Measurements from ENCODE around the gene SLF2. TPM values are rescaled to one million over a fixed set of nuclear protein-coding genes. Genes with fewer than 3 reads are reported as not detected.
A peak's percentile ranks its signal among the peaks of the same experiment; 100 is the strongest.

Gene SLF2
- total and polyA plus RNA-seq, 2 of the 8 experiments (the other 6 are each of a cell fraction or from before 2014, with no cell fraction given), result 5.5 to 20.9 TPM

DNA sequence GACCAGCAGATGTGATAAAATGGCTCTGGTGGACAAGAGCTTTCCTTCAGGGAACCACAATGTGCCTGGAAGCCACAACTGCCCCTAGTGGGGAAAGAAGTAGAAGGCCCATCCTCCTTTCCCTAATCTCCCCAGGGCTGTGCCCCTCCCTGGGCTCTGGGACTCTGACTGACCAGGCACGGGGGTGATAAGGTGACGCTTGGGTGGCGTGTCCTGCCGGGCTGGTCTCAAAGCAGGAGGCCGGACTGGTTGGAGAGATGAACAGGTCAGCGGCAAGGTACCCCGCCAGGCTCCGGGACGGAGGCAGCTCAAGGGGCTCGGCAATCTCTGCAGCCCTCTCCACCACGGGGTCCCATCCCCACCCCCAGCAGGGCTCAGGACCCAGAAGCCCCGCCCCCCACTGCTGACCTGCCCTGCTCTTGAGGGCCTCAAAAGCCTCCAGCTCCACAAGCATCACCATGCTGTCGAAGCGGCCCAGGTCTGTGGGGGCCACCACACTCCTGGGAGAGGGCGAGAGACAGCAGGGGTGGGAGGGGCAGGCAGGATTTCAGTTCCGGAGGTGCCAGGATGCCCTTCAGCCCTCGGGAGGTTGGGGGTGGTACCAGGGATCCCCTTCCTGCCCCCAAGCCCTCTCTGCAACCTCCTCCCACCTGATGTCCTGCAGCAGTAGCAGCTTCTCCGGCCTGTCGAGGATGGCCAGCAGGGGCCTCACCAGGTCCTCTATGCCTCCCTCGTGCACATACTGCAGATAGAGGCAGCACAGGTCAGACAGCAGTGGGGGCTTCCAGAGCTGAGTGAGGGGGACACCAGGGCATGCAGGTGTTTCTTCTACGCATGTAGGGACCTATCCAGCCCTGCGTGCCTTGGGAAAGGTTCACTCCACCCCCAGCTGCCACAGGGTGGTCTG is 99.0 kb downstream of the SLF2 start (continued):
- no peak for TF ChIP-seq FOSL1 (IDR thresholded peaks at IDR 0.05; ENCODE audit: insufficient read depth, low read depth, low read length)
- TF ChIP-seq TAF1 (IDR thresholded peaks at IDR 0.05; ENCODE audit: low read depth, low read length), result no peak
- TF ChIP-seq, protein P1, sequence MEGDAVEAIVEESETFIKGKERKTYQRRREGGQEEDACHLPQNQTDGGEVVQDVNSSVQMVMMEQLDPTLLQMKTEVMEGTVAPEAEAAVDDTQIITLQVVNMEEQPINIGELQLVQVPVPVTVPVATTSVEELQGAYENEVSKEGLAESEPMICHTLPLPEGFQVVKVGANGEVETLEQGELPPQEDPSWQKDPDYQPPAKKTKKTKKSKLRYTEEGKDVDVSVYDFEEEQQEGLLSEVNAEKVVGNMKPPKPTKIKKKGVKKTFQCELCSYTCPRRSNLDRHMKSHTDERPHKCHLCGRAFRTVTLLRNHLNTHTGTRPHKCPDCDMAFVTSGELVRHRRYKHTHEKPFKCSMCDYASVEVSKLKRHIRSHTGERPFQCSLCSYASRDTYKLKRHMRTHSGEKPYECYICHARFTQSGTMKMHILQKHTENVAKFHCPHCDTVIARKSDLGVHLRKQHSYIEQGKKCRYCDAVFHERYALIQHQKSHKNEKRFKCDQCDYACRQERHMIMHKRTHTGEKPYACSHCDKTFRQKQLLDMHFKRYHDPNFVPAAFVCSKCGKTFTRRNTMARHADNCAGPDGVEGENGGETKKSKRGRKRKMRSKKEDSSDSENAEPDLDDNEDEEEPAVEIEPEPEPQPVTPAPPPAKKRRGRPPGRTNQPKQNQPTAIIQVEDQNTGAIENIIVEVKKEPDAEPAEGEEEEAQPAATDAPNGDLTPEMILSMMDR (IDR thresholded peaks at IDR 0.05; ENCODE audit: control extremely low read depth in 1 of 3, insufficient read depth in 1 of 3, low read depth in 1 of 3, low read length in 3 of 3), result peak; percentile 55 to 75 (median 73)
- TF ChIP-seq KDM4A (IDR thresholded peaks at IDR 0.05; ENCODE audit: low read depth, low read length, severe bottlenecking), result no peak
- TF ChIP-seq, protein P2, sequence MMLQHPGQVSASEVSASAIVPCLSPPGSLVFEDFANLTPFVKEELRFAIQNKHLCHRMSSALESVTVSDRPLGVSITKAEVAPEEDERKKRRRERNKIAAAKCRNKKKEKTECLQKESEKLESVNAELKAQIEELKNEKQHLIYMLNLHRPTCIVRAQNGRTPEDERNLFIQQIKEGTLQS (IDR thresholded peaks at IDR 0.05; ENCODE audit: insufficient read depth, low read depth, low read length), result no peak
- no peak for TF ChIP-seq SRF (IDR thresholded peaks at IDR 0.05; ENCODE audit: low read depth, low read length)
- TF ChIP-seq KDM1A (IDR thresholded peaks at IDR 0.05; ENCODE audit: borderline replicate concordance, low read length), result no peak
- 0 out of 2 replicates have a peak, but pooled peaks have one; percentile 22 for TF ChIP-seq PHF8 (conservative IDR thresholded peaks at IDR 0.05; ENCODE audit: low read depth, low read length)
